KOPT-K1 (cell line): ENCODE results near the gene TNFRSF8.

Source experiments
- H3K27ac ChIP-seq: fragments of 200-600 bp; sonication (generic); 2 replicates; pipeline ENCODE4 v1.5.1; 2016; ENCODE audit warnings: antibody characterized with exemption, mild to moderate bottlenecking, low read depth, low read length; ENCODE audit not compliant: poor library complexity, severe bottlenecking
- H3K36me3 ChIP-seq: fragments of 200-600 bp; sonication (generic); 2 replicates; pipeline ENCODE4 v1.5.1; 2017; ENCODE audit warnings: antibody characterized with exemption, mild to moderate bottlenecking, low read length, moderate library complexity; ENCODE audit not compliant: insufficient read depth
- H3K9me3 ChIP-seq: fragments of 200-600 bp; sonication (generic); 2 replicates; pipeline ENCODE4 v1.5.1; 2017; ENCODE audit warnings: antibody characterized with exemption, low read length, mild to moderate bottlenecking; ENCODE audit not compliant: insufficient read depth, poor library complexity, severe bottlenecking

TNFRSF8 gene

DNA sequence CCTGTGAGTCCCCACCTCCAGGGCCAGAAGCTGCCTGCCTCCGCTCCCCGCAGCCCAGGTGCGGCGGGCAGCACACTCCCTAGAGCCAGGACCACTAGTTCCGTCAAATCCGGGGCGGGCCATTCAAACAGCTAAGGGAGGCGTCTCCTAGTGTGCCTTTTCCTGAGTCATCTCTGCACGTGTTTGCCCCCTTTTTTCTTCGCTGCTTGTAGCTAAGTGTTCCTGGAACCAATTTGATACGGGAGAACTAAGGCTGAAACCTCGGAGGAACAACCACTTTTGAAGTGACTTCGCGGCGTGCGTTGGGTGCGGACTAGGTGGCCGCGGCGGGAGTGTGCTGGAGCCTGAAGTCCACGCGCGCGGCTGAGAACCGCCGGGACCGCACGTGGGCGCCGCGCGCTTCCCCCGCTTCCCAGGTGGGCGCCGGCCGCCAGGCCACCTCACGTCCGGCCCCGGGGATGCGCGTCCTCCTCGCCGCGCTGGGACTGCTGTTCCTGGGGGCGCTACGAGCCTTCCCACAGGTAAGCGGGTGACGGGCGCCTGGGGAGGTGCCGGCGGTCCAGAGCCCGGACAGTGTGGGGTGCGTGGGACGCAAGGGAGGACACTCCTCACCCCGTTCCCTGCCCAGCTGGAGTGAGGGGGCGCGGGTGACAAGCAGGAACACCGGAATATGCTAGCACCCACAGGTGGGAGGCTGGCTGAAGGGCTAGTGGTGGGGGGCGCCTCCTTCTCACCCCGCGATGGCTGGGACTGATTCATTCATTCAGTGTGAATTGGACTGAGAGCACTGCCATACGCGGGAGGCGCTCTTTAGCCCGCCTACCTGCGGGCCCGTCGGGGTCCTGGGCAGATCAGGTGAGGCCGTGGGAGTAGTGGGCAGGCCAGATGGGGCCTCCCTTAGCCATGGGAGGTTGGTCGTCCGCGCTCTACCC lies at the start of gene TNFRSF8:
TSS of gene TNFRSF8 (plus strand) at position 163 of the 932 bp plus-strand sequence. CDS start at position 459, 296 bp downstream.
- H3K36me3 ChIP-seq, result no peaks in the 10 kb centered on the region
- no peaks in the 10 kb centered on the region for H3K9me3 ChIP-seq
- H3K27ac ChIP-seq, result peak within 1 kb of the TSS; percentile 56

DNA sequence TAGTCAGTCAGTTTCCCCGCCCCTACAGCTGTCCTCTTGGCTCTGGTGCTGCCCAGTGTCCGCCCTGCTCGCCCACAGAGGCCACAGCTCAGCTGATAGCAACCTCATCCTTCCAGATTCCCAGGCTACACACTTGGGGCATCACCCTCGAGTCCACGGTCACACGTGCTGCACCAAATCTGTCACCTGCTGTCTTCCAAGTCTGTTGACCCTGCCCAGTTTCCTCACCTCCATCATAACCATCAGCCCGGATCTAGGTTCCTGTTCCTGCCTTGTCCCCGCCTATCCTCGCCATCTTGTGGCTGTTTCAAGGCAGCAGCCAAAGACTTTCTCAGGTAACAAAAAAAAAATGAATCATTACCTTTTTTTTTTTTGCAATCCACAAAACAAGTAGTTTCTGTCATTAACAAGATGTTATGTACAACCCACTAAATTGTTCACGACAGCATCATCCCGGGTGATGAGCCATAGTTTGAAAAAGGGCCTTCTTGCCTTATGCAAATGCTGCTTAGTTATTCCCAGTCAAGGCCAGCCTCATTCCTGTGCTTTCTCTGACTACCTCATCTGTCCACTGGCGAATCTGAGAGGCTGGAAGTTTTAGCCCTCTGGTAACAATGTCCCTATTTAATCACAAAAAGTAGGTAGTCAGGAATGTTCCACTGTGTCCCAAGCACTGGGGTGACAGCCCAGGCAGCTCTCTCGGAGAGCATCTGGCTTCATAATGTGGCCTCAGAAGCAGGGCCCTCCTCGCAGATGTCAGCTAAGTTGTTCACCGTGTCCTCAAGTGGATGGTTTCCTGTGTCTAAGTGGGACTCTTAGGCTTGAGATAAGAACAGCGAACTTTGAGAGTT lies 48.7 kb upstream of the TNFRSF8 start:
- Histone ChIP-seq H3K36me3 (peaks cover 44% of the 10 kb centered on the region), H3K9me3 (no peaks in the 10 kb centered on the region), H3K27ac (no peak overlapping the region)

DNA sequence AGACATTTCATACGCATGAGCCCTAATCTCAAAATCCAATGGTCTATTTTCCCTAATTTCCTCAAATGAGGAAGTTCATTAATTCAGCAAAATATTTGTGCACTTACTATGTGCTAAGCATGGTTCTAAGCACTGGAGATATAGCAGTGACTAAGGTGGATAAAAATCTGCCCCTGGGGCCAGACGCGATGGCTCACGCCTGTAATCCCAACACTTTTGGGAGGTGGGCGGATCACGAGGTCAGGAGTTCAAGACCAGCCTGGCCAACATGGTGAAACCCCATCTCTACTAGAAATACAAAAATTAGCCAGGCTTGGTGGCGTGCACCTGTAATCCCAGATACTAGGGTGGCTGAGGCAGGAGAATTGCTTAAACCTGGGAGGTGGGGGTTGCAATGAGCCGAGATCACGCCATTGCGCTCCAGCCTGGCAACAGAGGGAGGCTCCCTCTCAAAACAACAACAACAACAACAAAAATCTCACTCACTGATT lies 48.1 kb upstream of the TNFRSF8 start:
- Histone ChIP-seq H3K27ac (no peak overlapping the region), H3K9me3 (no peaks in the 10 kb centered on the region), H3K36me3 (peaks cover 38% of the 10 kb centered on the region)

DNA sequence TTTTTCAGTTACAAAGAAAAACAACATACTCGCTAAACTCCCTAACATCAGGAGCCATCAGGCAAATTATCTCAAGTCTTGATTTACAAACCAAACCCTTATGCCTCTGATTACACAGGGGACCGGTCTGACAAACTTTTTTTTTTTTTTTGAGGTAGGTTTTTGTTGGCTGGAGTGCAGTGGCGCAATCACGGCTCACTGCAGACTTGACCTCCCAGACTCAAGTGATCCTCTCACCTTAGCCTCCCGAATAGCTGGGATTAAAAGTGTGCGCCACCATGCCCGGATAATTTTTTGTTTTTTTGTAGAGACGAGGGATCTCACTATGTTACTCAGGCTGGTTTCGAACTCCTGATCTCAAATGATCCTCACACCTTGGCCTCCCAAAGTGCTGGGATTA lies 47.6 kb upstream of the TNFRSF8 start:
- Histone ChIP-seq H3K27ac (no peak overlapping the region), H3K9me3 (no peaks in the 10 kb centered on the region), H3K36me3 (peaks cover 33% of the 10 kb centered on the region)

DNA sequence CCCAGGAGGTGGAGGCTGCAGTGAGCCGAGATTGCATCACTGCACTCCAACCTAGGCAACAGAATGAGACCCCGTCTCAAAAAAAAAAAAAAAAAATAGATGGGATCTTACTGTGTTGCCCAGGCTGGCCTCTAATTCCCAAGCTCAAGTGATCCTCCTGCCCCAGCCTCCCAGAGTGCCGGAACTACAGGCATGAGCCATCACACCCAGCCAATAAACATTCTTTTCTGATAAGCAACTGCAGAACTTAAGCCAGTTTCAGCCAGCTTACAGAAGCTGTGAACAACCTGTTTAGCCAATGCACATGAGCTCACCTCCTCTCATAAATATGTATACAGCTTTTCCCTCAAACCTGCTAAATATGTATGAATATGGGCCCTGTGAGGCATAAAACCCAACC lies 46.9 kb upstream of the TNFRSF8 start:
- no peak overlapping the region for H3K27ac ChIP-seq
- peaks cover 26% of the 10 kb centered on the region for H3K36me3 ChIP-seq
- no peaks in the 10 kb centered on the region for H3K9me3 ChIP-seq

DNA sequence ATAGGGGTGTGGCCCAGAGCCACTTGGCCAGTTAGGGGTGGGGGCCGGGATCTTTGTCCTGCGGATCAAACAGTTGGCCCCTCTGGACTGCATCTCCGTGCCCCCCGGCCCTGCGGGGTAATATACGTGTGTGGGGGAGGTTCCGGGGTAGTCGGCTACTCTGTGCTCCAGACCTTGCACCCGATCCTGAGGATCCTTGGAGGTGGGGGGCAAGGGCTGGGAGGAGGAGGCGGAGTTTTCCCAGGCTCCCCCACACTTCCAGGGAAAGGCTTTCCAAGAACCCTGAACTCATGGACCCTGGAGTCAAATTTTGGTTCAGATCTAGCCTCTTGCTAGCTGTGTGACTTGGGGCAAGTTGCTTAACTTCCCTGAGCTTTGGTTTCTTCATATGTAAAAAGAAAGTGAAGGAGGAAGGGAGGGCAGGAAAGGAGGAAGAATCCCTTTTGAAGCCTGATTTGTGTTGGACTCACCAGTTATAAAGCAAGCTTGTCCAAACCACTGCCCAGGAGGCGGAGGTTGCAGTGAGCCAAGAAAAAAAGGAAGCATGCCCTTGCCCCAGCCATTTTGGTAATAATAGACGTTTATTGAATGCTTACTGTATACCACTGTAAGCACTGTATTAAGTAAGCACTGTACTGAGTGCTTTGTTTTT lies 43.1 kb upstream of the TNFRSF8 start:
- Histone ChIP-seq H3K27ac (peak overlapping the region; percentile 65), H3K9me3 (no peaks in the 10 kb centered on the region), H3K36me3 (peaks cover 28% of the 10 kb centered on the region)

DNA sequence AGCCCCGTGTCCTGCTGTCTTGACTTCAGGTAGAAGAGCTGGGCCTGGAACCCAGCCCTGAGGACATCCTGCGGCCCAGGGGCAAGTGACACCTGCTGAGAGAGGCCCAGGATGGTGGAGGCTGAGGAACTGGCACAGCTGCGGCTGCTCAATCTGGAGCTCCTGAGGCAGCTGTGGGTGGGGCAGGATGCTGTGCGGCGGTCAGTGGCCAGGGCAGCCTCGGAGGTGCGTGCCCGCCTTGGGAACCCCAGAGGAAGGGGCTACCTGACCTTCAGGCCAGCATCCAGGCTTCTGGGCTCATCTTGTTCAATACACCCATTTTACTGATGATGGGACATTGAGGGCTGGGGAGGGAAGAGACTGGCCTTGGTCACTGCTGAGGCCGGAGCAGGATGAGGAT lies 41.5 kb upstream of the TNFRSF8 start:
- peaks cover 44% of the 10 kb centered on the region for H3K36me3 ChIP-seq
- H3K9me3 ChIP-seq, result no peaks in the 10 kb centered on the region
- H3K27ac ChIP-seq, result no peak overlapping the region

DNA sequence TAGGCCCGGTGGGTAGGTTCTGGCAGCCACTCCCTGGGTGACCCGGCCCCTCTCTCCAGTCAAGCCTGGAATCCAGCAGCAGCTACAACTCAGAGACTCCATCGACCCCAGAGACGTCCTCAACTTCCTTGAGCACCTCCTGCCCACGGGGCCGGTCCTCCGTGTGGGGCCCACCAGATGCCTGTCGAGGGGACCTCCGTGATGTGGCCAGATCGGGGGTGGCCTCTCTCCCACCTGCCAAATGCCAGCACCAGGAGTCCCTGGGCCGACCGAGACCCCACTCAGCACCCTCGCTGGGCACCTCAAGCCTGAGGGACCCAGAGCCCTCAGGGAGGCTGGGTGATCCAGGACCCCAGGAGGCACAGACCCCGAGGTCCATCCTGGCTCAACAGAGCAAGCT lies 41.1 kb upstream of the TNFRSF8 start:
- Histone ChIP-seq H3K27ac (no peak overlapping the region), H3K36me3 (peaks cover 48% of the 10 kb centered on the region), H3K9me3 (no peaks in the 10 kb centered on the region)

DNA sequence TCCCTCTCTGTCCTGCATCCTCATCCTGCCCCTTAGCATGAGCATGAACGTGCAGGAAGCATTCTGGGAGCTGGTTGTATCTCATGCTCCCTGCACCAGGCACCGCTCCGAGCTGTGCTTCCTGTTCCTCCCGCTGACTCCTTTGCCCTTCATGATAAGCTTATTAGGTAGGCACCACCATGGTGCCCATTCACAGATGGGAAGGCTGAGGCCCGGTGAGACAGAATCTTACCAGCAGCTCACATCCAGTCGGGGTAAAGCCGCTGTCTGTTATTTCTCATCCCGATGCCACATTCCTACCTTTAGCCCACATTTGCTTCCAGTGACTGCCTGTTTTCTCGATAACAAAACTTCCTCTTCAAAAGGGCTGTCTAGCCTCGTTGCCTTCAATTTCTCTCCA lies 36.5 kb upstream of the TNFRSF8 start:
- Histone ChIP-seq H3K27ac (no peak overlapping the region), H3K9me3 (no peaks in the 10 kb centered on the region), H3K36me3 (peaks cover 92% of the 10 kb centered on the region)

DNA sequence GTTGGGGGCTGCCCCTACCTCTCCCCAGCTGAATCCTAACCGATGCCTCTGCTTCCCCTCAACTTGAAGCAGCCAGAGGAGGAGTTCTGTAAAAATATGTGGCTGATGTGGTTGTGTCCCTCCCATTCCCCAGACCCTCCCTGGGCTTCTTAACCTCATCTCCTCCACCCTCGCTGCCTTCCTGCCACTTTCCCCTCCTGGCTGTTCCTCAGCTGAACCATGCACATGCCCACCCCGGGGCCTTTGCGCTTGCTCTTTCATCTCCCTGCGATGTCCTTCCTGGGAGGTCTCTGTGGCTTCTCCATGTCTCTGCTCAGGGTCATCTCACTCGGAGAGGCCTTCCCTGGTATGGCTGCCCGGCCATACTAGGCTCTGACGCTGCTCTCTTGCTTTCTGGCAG lies 34.9 kb upstream of the TNFRSF8 start:
- Histone ChIP-seq H3K36me3 (peaks cover 86% of the 10 kb centered on the region), H3K27ac (no peak overlapping the region), H3K9me3 (no peaks in the 10 kb centered on the region)

DNA sequence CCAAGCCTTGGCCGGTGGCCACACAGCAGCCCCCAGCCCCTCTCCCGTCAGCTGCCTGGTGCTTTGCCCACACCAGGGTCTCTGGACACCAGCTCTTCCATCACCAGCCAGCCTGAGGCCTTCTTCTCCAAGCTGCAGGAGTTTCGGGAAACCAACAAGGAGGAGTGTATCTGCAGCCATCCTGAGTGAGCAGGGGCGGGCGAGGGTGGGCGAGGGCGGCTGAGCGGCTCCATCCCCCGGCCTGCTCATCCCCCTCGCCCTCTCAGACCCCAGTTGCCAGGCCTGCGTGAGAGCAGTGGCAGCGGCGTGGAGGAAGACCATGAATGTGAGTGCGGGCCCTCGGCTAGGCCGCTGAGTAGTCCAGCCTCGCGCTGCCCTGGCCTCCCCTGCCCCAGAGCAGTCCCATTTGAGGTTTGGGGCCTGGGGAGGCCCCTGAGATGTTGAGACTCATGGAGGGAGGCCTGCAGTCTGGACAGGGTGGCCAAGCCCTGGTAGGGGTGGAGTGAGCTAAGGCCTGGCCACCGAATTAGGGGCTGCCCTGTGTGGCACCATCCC lies 34.1 kb upstream of the TNFRSF8 start:
- H3K27ac ChIP-seq, result no peak overlapping the region
- peaks cover 83% of the 10 kb centered on the region for H3K36me3 ChIP-seq
- H3K9me3 ChIP-seq, result no peaks in the 10 kb centered on the region

DNA sequence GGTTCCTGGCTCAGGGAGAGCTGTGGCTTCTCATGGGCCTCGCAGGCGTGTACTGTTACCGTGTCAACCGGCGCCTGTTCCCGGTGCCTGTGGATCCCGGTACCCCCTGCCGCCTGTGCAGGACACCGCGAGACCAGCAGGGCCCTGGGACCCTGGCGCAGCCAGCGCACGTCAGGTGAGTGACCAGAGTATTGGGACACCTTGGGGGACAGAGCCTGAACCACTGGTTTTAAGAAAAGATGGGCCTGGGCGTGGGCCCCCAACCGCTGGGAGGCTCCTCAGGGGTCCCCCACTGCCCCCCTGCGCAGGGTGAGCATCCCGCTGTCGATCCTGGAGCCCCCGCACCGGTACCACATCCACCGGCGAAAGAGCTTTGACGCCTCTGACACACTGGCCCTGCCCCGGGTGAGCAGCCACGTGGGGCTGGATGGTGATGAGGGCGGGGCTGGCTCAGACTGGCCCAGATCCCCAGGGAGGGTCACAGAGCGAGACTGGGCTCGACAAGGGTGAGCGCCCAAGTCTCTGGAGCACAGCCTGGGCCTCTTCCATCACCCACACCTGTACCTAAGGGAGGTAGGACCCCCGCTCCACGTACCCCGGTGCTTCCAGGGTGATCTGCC lies 33.3 kb upstream of the TNFRSF8 start:
- Histone ChIP-seq H3K27ac (no peak overlapping the region), H3K36me3 (peaks cover 75% of the 10 kb centered on the region), H3K9me3 (no peaks in the 10 kb centered on the region)

DNA sequence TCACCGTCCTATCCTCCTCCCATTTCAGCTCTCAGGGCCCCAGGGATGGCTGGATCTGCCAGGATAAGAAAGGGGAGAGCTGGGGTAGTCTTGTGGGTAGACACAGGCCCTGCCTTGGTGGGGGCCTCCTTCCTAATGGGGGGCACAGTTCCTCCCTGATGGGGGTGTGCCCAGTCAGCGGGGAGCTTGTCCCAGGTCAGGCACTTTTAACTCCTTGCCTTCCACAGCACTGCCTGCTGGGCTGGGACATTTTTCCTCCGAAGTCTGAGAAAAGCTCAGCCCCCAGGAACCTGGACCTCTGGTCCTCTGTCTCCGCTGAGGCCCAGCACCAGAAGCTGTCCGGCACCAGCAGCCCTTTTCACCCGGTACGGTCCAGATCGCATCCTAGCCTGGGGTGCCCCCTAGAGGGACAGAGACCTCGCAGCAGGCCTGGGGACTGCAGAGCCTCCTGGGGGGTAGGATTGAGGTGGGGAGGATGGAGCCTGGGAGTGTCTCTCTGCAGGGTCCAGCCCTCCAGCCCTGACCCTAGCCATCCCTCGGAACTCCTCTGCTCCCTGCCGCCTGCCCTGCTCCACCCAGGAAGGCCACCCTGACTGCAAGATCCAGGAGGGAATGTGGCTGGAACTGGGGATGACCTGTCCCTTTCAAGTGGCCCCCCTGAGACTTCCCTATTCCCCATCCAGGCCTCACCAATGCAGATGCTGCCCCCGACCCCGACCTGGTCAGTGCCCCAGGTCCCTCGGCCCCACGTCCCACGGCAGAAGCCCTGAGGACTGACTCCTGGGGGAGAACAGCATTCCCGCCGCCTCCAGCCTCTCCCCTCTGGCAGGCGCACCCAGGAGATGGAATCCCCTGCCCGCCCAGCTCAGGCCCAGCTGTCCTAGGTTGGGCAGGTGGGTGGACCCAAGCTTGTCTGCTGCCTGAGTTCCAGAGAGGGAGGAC lies 31.8 kb upstream of the TNFRSF8 start:
- no peaks in the 10 kb centered on the region for H3K9me3 ChIP-seq
- H3K36me3 ChIP-seq, result peaks cover 60% of the 10 kb centered on the region
- H3K27ac ChIP-seq, result no peak overlapping the region
